Prostate gland (tissue), 2 donors: Measurements from ENCODE around the gene LRCH1. TPM values are rescaled to one million over a fixed set of nuclear protein-coding genes. Genes with fewer than 3 reads are reported as not detected.

ENCODE experiments used
- DNase-seq: peaks from one replicate; pipeline ENCODE4 v3.0.0-alpha.2; 2019; ENCODE audit warnings: low spot score
- H3K27ac ChIP-seq, 2 donors: fragments of 200-600 bp; sonication (generic); 2 replicates each; pipeline ENCODE4 v1.5.1; 2017 to 2019
- H3K27me3 ChIP-seq: fragments of 200-600 bp; sonication (generic); replicated peaks from 2 replicates; pipeline ENCODE4 v1.5.1; 2019; ENCODE audit not compliant: insufficient read depth
- H3K36me3 ChIP-seq, 2 donors: fragments of 200-600 bp; sonication (generic); 1 replicate in 1 of 2; 2 replicates in 1 of 2; pipeline versions ENCODE4 v1.5.1 to v1.8.1; 2017 to 2019
- H3K4me1 ChIP-seq: fragments of 200-600 bp; sonication (generic); replicated peaks from 2 replicates; pipeline ENCODE4 v1.5.1; 2019
- H3K4me3 ChIP-seq, 2 donors: fragments of 200-600 bp; sonication (generic); 2 replicates each; pipeline ENCODE4 v1.5.1; 2017 to 2019
- H3K9me3 ChIP-seq: fragments of 200-600 bp; sonication (generic); 2 replicates; pipeline ENCODE4 v1.5.1; 2017
- POLR2A ChIP-seq: fragments of 450-650 bp; IDR thresholded peaks from one replicate; pipeline ENCODE4 v1.6.1; 2016; ENCODE audit warnings: antibody characterized with exemption, mild to moderate bottlenecking
- POLR2AphosphoS5 ChIP-seq: sonication (generic); formaldehyde crosslinking; IDR thresholded peaks from one replicate; pipeline ENCODE4 v1.6.1; 2017; ENCODE audit warnings: antibody characterized with exemption
- WGBS: methylation state at CpG from one replicate; pipeline ENCODE4 v1.1.5; 2018; 5-methylcytosine and 5-hydroxymethylcytosine counted together
- intact Hi-C: fragments of 100-400 bp; cut with DNase I; formaldehyde crosslinking; loops from one replicate; pipeline ENCODE4 v1.14.2; 2022
- total RNA-seq, 2 donors: library from RNA; depleted of rRNA; stranded (reverse); fragments of >200 nt; gene quantifications; one replicate each; pipeline ENCODE4 v1.1.0, GENCODE V29; 2016
- TF ChIP-seq, protein P1 (sequence below), 4 experiments: fragments of 200-600 bp in 2 of 4; fragments of 450-650 bp in 2 of 4; sonication (generic) in 2 of 4; IDR thresholded peaks; 1 replicate in 3 of 4; 2 replicates in 1 of 4; pipeline ENCODE4 v1.5.1; 2016 to 2019; ENCODE audit warnings: antibody characterized with exemption in 4 of 4, mild to moderate bottlenecking in 2 of 4, moderate library complexity in 2 of 4

Gene LRCH1
- total RNA-seq, 2 donors from 2014 or later = 14.8 to 17.2 TPM

DNA sequence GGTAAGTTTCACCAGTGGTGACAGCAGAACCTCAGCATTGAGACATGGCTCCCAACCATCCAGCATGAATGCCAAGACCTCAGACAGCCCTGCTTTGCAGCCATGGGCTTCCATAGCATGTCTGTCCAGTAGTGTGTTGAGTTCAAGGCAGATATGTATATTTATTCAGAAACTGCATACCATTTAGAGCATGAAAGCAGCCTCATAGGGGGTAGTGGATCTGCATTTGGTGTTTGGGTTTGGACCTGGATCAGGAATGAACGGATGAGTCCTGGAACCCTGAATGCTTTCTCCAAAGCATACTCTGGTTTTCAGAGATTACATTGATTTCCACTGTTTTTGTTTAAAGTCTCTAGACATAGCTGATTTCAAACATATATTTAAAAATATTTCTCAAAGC lies 129.7 kb downstream of the LRCH1 start:
- intact Hi-C loops = loop anchor here (10.0 kb wide), 1 partner anchor 128 kb away; the partner anchor contains the start of gene LRCH1
- Histone ChIP-seq H3K27ac (no peak overlapping the region), H3K36me3 (no peaks in the 10 kb centered on the region), H3K4me3 (no peak overlapping the region), H3K9me3 (no peaks in the 10 kb centered on the region), H3K27me3 (no peaks in the 10 kb centered on the region), H3K4me1 (no peaks in the 10 kb centered on the region)
- no peak for DNase-seq
- TF ChIP-seq, protein P1, sequence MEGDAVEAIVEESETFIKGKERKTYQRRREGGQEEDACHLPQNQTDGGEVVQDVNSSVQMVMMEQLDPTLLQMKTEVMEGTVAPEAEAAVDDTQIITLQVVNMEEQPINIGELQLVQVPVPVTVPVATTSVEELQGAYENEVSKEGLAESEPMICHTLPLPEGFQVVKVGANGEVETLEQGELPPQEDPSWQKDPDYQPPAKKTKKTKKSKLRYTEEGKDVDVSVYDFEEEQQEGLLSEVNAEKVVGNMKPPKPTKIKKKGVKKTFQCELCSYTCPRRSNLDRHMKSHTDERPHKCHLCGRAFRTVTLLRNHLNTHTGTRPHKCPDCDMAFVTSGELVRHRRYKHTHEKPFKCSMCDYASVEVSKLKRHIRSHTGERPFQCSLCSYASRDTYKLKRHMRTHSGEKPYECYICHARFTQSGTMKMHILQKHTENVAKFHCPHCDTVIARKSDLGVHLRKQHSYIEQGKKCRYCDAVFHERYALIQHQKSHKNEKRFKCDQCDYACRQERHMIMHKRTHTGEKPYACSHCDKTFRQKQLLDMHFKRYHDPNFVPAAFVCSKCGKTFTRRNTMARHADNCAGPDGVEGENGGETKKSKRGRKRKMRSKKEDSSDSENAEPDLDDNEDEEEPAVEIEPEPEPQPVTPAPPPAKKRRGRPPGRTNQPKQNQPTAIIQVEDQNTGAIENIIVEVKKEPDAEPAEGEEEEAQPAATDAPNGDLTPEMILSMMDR (IDR thresholded peaks at IDR 0.05) = no peak
- no peak for TF ChIP-seq POLR2A
- no peak for TF ChIP-seq POLR2AphosphoS5
- 100% methylated on average over 1 of the region's 1 CpG for WGBS

DNA sequence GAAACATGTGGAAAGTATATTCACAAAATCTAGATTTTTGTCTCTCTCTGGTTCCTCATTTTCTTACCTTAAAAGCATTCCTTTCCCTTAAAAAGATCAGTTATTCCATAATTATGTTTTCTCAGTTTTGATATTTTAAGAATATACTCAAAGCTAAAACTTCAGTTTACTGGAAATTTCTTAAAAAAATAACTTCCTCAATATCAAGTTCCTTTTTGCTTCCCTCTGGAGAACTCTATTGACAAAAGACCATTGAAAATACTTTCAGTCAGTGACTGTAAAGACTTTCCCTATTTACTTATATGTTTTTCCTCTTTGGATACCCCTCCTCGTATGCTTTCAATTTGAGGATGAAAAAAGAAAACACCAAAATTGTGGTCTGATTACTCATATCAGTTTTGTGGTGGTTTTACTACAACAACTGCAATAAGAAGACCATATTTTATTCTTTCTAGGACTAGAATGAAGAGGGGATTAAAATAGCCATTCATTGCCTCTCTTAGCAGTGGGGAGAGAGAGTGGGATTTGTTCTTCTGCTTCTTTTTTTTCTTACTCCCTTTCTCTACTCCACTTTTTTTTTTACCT lies 130.8 kb downstream of the LRCH1 start:
- intact Hi-C loops = loop anchor here (10.0 kb wide), 1 partner anchor 129 kb away; the partner anchor contains the start of gene LRCH1

DNA sequence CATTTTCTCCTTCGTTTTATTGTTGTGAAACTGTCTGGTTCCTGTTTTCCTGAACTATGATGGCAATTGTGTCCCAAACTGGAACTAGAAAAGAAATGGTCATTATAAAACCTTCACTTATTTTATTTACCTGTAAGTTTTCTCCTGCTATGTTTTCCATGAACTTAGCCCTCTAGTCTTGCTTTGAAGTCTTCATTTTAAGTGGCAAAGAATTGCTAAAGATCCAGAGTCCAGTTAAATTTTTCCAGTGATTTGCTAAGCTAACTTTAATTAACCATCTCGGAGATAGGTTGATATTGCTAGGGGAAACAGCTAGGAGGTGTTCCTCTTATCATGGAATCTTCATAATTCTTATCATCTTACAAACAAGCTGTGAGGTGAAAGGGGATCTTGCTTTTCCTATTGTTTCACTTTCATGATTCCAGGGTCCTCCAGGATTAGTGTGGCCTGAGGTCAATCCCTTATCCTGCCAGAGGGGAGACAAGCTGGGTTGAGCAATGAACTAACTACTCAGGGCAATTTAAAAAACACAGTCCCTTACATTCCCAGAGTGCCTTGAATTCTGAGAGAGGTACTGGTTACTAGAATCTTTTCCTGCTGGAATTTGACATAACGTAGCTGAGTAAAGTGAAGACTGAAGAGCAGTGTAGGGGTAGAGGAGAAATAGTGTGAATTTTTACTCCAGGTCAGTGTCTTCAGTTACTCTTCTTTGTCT lies 131.5 kb downstream of the LRCH1 start:
- WGBS = 73% methylated on average over 3 of the region's 3 CpGs
- intact Hi-C loops = loop anchor here (10.0 kb wide), 1 partner anchor 130 kb away; the partner anchor contains the start of gene LRCH1
- Histone ChIP-seq H3K9me3 (no peaks in the 10 kb centered on the region), H3K27me3 (no peaks in the 10 kb centered on the region), H3K4me1 (no peaks in the 10 kb centered on the region), H3K27ac (no peak overlapping the region), H3K36me3 (no peaks in the 10 kb centered on the region), H3K4me3 (no peak overlapping the region)
- TF ChIP-seq POLR2AphosphoS5 = no peak
- TF ChIP-seq, protein P1 (IDR thresholded peaks at IDR 0.05) = no peak
- no peak for TF ChIP-seq POLR2A
- no peak for DNase-seq

More for the DNA sequence above, 130.8 kb downstream of the LRCH1 start:
- no peaks in the 10 kb centered on the region for H3K4me1 ChIP-seq
- no peak overlapping the region for H3K4me3 ChIP-seq
- no peak for DNase-seq
- no peaks in the 10 kb centered on the region for H3K9me3 ChIP-seq
- no peak for TF ChIP-seq POLR2A
- TF ChIP-seq POLR2AphosphoS5 = no peak
- TF ChIP-seq, protein P1 (IDR thresholded peaks at IDR 0.05) = no peak
- no peak overlapping the region for H3K27ac ChIP-seq
- H3K36me3 ChIP-seq = no peaks in the 10 kb centered on the region
- 75% methylated on average over 1 of the region's 1 CpG for WGBS
- H3K27me3 ChIP-seq = no peaks in the 10 kb centered on the region

DNA sequence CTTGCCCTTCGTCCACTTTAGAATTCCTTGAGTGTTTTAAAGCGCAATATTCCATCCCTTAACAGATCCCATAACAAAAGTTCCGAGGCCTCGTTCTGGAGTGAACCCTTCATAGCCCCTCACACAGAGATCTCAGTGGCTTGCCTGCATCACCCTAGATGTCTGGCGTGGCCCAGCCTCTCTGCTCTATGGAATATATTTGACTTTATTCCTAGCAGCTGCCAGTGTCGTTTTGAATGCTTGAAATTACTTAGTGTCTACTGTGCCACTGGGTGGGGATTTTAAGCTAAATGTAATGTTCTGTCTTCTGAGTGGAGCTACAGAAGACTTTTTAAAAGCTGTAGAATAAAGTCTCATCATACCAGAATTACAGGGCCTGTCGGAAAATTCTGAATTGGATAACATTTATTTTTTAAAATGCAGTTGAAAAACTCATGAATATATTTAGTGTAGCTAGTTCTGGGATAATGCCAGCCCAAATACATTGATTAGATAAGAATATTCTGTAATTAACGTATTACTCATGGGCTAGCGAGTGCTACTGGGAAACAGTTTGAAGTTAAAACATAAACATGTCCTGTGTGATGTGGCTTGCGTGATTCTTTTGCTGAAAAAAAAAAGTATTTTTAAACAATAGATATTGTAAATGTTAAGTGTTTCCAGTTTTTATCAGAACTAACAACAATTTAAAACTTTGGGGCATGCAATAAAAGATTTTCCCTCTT lies 132.2 kb downstream of the LRCH1 start:
- TF ChIP-seq, protein P1 (IDR thresholded peaks at IDR 0.05) = no peak
- TF ChIP-seq POLR2A (no peak), POLR2AphosphoS5 (no peak)
- 71% methylated on average over 10 of the region's 10 CpGs for WGBS
- no peak for DNase-seq
- intact Hi-C loops = loop anchor here (10.0 kb wide), 1 partner anchor 130 kb away; the partner anchor contains the start of gene LRCH1
- H3K27me3 ChIP-seq = no peaks in the 10 kb centered on the region
- H3K27ac ChIP-seq = no peak overlapping the region
- no peak overlapping the region for H3K4me3 ChIP-seq
- H3K36me3 ChIP-seq = no peaks in the 10 kb centered on the region
- H3K4me1 ChIP-seq = no peaks in the 10 kb centered on the region
- H3K9me3 ChIP-seq = no peaks in the 10 kb centered on the region
